CD4-positive, alpha-beta T cell treated with Interferon gamma for 1 hour (primary cell): ENCODE data around the gene TMEM260.
"Not testable (repeated sequence)": the region's sequence is repeated elsewhere in the genome, so short reads cannot be mapped to it uniquely, and the experiment has no call there.

Experiments used
- DNase-seq: peaks from one replicate; pipeline ENCODE4 v3.0.0-alpha.2; 2020

The TMEM260 gene

GRCh38 chr14:56686416-56686815, 106.8 kb downstream of the TMEM260 start:
- DNase-seq, result no peak

- DNase-seq, result no peak
Observed at GRCh38 chr14:56687123-56687522, 107.5 kb downstream of the TMEM260 start.

DNA sequence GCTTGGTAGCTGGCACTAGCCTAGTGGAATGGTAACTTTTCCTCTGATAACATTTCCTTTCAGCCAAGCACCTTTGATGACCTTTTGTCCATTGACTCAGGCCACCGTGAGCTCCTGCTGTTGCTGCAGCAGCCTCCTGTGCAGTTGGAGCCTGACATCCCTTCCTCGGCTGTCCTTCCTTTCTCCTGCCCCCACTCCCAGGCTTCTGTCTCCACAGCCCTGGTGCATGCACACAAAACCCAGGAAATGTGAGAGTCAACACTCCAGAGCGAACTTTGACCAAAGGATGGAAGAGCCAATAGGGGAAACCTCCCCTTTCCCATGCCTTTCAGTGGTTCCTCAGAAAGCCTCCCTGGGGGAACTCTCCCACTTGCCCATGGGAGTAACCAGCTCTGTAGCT, 115.0 kb downstream of the TMEM260 start:
- no peak for DNase-seq

DNA sequence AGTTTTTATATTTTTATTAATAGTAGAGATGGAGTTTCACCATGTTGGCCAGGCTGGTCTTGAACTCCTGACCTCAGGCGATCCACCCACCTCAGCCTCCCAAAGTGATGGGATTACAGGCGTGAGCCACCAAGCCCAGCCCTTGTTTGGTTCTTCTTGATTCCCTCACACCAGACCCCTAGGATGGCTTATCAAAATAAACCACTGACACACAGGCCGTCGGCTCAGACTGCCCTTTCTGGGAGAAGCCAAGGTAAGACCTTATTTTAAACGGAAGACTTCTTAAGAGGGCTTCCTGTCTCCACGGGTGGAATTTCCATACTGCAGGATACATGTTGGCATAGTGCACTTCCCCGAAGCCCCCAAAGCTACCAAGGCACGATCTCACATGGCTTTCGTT, 115.6 kb downstream of the TMEM260 start:
- not testable (repeated sequence) for DNase-seq
